Activated CD4-positive, alpha-beta T cell treated with anti-CD3 and anti-CD28 coated beads, Interleukin-2, amount 10 ng/mL, durations not matched to agents 7 days and 5 days (primary cell): ENCODE measurements around the gene KRT24. TPM values are rescaled to one million over a fixed set of nuclear protein-coding genes. Genes with fewer than 3 reads are reported as not detected.

Experiments used
- CTCF ChIA-PET: fragments of 350-600 bp; sonication (Branson Sonifier 250); formaldehyde crosslinking; loops from one replicate; lab custom pipeline; 2021; ENCODE audit warnings: antibody characterized with exemption; lab: Charles Lee
- POLR2A ChIA-PET: fragments of 350-600 bp; sonication (Branson Sonifier 250); formaldehyde crosslinking; loops from one replicate; lab custom pipeline; 2021; ENCODE audit warnings: antibody characterized with exemption; lab: Charles Lee
- DNase-seq: peaks from one replicate; pipeline ENCODE4 v3.0.0-alpha.2; 2020
- H3K27ac Mint-ChIP-seq: one replicate; pipeline ENCODE4 v1.8.0; 2021; ENCODE audit warnings: mild to moderate bottlenecking, moderate library complexity, mixed read lengths
- H3K27me3 Mint-ChIP-seq: one replicate; pipeline ENCODE4 v1.8.0; 2021; ENCODE audit warnings: mixed read lengths
- H3K36me3 Mint-ChIP-seq: one replicate; pipeline ENCODE4 v1.8.0; 2021; ENCODE audit warnings: low read depth, mixed read lengths
- H3K4me1 Mint-ChIP-seq: one replicate; pipeline ENCODE4 v1.8.0; 2021; ENCODE audit warnings: mixed read lengths
- H3K4me3 Mint-ChIP-seq: one replicate; pipeline ENCODE4 v1.8.0; 2021; ENCODE audit warnings: mild to moderate bottlenecking, moderate library complexity, mixed read lengths
- H3K9me3 Mint-ChIP-seq: one replicate; pipeline ENCODE4 v1.8.0; 2021; ENCODE audit warnings: mixed read lengths
- total RNA-seq, 2 experiments: library from RNA; stranded (reverse); gene quantifications; one replicate each; pipeline ENCODE4 v1.2.3, GENCODE V29; 2021

KRT24 gene
- total RNA-seq, 2 experiments from 2014 or later, result not detected

DNA sequence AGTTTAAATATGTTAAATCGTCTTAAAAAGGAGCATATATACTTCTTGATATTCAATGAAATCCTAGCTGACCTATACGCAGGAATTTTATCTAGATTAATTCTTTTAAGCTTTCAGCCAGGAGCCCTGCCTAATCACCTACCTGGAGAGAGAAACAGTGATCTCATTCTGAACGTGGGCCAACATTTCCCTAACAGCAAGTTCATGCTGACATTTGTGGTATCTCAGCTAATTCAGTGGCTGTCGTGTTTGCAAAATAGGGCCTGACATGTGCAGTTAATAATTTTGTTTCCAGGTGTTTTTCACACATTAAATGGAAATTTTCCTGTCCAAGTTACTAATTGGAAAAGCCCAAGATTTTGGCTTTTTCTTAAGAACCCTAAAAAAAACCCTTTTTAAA is 17.4 kb downstream of the KRT24 start:
- ChIA-PET CTCF (interaction anchor here (0.7 to 1.1 kb wide), 2 partner anchors 124 to 1533 kb away, joined by 3 read pairs; no protein-coding TSS in a partner anchor), POLR2A (no interaction called here)
- H3K27ac Mint-ChIP-seq, result no peak overlapping the region
- H3K36me3 Mint-ChIP-seq, result no peaks in the 10 kb centered on the region
- no peak for DNase-seq
- H3K4me3 Mint-ChIP-seq, result no peak overlapping the region
- H3K9me3 Mint-ChIP-seq, result no peaks in the 10 kb centered on the region
- H3K4me1 Mint-ChIP-seq, result no peaks in the 10 kb centered on the region
- peaks cover 27% of the 10 kb centered on the region for H3K27me3 Mint-ChIP-seq

DNA sequence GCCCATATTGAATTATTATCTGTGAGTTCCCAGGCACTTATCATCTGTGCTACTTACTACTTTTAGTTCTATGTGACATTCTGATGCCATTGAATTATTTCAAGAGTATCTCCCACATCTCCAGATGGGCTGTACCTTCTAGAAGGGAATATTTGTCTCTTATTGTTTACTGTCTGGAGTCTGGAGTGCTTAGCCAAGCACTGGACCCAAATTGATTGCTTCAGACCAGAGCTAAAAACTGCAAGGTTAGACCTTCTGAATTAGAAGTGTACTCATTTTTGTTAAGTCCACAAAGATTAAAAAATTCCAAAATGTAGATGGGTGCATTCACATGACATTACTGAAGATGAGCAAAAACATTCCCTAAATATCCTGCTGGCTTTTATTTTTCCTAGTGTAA is 22.6 kb downstream of the KRT24 start:
- Mint-ChIP-seq H3K9me3 (no peaks in the 10 kb centered on the region), H3K36me3 (no peaks in the 10 kb centered on the region), H3K4me3 (no peak overlapping the region), H3K27ac (no peak overlapping the region), H3K4me1 (peaks cover 4% of the 10 kb centered on the region), H3K27me3 (peaks cover 51% of the 10 kb centered on the region)
- no peak for DNase-seq
- ChIA-PET CTCF (interaction anchor here (0.5 to 2.5 kb wide), 2 partner anchors 15 to 1034 kb away, joined by 3 to 9 read pairs; no protein-coding TSS in a partner anchor), POLR2A (no interaction called here)

DNA sequence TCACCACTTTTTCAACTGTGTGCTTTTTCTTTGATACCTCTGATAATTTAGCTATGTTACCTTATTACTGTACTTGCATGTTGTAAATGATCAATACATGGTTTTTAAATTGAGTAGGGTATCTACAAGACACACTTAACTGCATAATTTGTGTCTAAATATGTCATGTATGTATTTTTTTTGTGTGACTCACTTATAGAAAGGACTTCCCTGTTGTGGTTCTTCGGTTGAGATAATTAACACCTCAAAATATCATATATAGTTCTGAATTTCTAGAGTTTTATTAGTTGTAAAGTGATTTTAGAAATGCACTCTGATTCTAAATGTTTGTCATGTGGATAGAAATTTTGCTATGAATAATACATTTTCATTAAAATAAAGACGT is 24.0 kb downstream of the KRT24 start:
- H3K4me3 Mint-ChIP-seq, result no peak overlapping the region
- H3K36me3 Mint-ChIP-seq, result no peaks in the 10 kb centered on the region
- CTCF ChIA-PET, result no interaction called here

DNA sequence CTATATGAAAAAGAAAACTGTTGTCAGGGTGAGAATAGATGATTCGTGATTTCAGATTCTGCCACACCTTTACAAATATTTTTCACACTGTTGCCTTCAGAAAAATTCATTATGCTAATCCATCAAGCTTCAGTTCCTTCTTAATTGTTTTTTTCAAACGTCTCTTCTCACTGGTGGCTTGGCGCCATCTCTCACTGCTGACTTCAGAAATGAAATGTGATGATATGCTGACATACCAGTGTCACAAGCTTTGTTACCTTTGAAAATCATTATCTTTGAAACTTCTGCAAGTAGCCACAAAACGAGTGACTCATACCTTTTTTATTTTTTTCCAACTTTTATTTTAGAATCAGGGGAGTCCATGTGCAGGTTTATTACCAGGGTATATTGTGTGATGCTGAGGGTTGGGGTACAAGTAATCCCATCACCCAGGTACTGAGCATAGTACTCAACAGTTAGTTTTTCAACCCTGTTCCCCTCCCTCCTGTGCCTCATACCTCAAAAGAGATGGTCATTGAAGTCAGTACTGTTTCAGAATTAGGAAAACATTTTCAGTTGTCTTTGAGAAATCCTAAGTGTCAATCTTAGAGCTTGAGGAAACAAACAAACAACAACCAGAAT is 24.5 kb downstream of the KRT24 start:
- DNase-seq, result no peak
- H3K27me3 Mint-ChIP-seq, result peaks cover 65% of the 10 kb centered on the region
- H3K36me3 Mint-ChIP-seq, result no peaks in the 10 kb centered on the region
- CTCF ChIA-PET, result no interaction called here
- no peak overlapping the region for H3K27ac Mint-ChIP-seq
- H3K4me1 Mint-ChIP-seq, result peaks cover 4% of the 10 kb centered on the region
- POLR2A ChIA-PET, result no interaction called here
- H3K9me3 Mint-ChIP-seq, result no peaks in the 10 kb centered on the region
- no peak overlapping the region for H3K4me3 Mint-ChIP-seq

More for the DNA sequence above, 24.0 kb downstream of the KRT24 start:
- POLR2A ChIA-PET, result no interaction called here
- no peaks in the 10 kb centered on the region for H3K9me3 Mint-ChIP-seq
- DNase-seq, result no peak
- peaks cover 4% of the 10 kb centered on the region for H3K4me1 Mint-ChIP-seq
- H3K27me3 Mint-ChIP-seq, result peaks cover 60% of the 10 kb centered on the region
- H3K27ac Mint-ChIP-seq, result no peak overlapping the region

DNA sequence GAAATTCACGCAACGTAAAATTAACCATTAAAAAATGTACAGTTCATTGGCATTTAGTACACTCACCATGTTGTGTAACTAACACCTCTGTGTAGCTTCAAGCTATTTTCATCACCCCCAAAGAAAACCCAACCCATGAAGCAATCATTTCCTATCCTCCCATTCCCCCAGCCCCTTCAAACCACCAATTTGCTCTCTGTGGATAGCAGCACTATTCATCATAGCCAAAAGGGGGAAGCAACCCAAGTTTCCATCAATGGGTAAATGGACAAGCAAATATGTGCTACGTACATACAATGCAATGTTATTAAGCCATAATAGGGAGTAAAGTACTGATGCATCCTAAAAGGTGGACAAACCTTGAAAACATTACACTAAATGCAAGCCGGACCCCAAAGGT is 27.6 kb downstream of the KRT24 start:
- no peak for DNase-seq
- Mint-ChIP-seq H3K4me1 (peaks cover 4% of the 10 kb centered on the region), H3K27ac (no peak overlapping the region), H3K27me3 (peaks cover 63% of the 10 kb centered on the region), H3K9me3 (no peaks in the 10 kb centered on the region), H3K36me3 (no peaks in the 10 kb centered on the region), H3K4me3 (no peak overlapping the region)
- CTCF ChIA-PET, result no interaction called here
- POLR2A ChIA-PET, result no interaction called here

DNA sequence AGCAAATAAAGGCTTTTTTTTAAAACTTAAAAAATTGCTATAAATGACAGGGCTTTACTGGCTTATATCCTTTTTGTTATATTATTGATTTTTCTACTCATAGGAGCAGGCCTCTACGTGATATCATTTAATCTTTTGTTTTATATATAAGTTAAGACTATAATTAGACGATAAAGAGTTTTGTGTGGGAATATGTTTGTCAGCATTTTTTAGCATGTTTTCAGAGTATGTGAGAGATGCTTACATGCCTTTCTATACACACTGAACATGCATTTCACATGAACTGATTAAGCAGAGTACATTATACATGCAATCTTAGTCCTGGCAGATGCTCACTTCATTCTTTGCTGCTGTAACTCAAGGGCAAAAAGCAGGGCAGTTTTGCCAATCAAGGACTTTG is 30.9 kb downstream of the KRT24 start:
- Mint-ChIP-seq H3K27me3 (peaks cover 52% of the 10 kb centered on the region), H3K27ac (no peak overlapping the region), H3K9me3 (no peaks in the 10 kb centered on the region), H3K36me3 (no peaks in the 10 kb centered on the region), H3K4me3 (no peak overlapping the region), H3K4me1 (no peaks in the 10 kb centered on the region)
- ChIA-PET CTCF (interaction anchor here (2.3 kb wide), 1 partner anchor 11 kb away, joined by 6 read pairs; no protein-coding TSS in a partner anchor), POLR2A (no interaction called here)
- no peak for DNase-seq

DNA sequence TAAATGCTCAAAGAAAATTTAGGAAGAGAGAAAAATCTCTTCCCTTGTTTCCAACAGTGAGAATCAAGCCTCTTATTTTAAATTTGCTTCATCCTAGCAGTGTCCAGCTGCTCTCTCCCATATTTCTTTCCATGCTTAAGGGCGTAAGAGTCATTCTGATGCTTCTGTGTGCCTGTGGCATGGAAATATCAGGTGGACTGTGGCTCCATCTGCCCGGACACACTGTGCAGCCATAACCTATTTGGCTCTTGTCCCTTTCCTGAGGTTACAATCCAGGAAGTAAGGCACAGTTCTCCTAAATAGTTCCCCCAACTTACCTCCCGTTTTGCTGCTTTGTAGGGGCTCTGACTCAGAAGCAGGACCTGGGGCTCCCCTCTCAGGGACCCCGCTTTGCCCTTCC is 32.3 kb downstream of the KRT24 start:
- Mint-ChIP-seq H3K4me1 (no peaks in the 10 kb centered on the region), H3K36me3 (no peaks in the 10 kb centered on the region), H3K27ac (no peak overlapping the region), H3K4me3 (no peak overlapping the region), H3K9me3 (no peaks in the 10 kb centered on the region), H3K27me3 (peaks cover 42% of the 10 kb centered on the region)
- ChIA-PET POLR2A (no interaction called here), CTCF (interaction anchor here (0.5 kb wide), 1 partner anchor 34 kb away, joined by 3 read pairs; no protein-coding TSS in a partner anchor)
- no peak for DNase-seq

DNA sequence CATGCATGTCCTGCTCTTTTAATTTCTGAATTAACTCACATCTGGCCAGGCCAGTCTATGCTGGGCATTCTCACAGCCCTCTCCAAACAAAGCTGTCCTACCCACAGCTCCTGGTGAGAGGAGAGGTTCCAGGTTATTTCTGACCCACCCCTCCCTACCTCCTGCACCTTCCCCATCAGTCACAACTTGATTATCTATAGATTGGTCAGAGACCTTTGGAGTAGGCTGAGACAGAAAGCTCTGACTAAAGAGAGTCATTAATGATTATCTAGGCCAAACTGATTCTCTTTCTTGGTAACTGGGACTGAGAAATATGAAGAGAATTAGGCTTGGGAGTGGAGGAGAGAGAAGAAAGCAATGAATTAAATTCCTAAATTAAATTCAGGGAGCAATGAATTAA is 37.2 kb downstream of the KRT24 start:
- Mint-ChIP-seq H3K9me3 (no peaks in the 10 kb centered on the region), H3K4me3 (no peak overlapping the region)
- CTCF ChIA-PET, result interaction anchor here (1.1 to 1.3 kb wide), 3 partner anchors 20 to 47 kb away, joined by 3 to 4 read pairs (median 3); no protein-coding TSS in a partner anchor

DNA sequence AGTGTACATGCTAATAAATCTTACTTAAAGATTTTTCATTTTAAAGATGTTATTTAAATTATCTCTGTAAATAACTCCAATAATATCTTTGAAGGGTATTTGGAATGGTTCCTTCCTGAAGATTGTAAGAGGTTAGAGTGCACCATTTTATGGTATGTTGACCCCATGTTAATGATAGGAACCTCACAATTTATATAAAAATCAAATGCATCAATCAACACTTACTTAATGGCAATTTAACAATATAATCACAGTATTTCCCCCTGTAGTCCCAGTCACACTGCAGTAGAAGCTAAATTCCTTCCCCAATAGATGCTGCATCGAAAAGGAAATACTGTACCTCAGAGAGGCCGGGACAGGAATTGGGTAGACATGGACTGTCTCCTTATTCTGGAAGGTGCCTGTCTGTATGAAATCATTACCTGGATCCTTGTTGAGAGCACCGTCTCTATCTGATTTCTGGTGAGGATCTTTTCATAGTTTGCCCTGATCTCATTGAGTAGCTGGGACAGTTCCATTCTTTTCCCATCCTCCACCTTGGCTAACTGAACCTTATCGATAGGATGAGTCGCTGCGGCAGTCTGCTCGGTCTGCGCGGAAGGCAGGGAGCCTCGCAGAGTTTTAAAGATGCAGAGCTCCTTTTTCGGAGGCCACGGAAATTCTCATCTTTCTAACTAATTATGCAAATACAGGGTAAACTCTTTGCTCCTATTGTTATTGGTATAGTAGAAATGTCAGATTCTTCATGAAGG is 38.8 kb downstream of the KRT24 start, which contains the start of gene KRT222:
TSS of gene KRT222 (minus strand) at position 596 of the 752 bp plus-strand sequence. CDS start at position 518, 78 bp downstream.
- Mint-ChIP-seq H3K36me3 (no peaks in the 10 kb centered on the region), H3K27me3 (peaks cover 40% of the 10 kb centered on the region), H3K9me3 (no peaks in the 10 kb centered on the region), H3K4me1 (peaks cover 8% of the 10 kb centered on the region), H3K4me3 (no peak within 1 kb of the TSS), H3K27ac (no peak within 1 kb of the TSS)
- ChIA-PET CTCF (no interaction called here), POLR2A (no interaction called here)
- DNase-seq, result no peak

More for the DNA sequence above, 37.2 kb downstream of the KRT24 start:
- no peak for DNase-seq
- POLR2A ChIA-PET, result no interaction called here
- Mint-ChIP-seq H3K27me3 (peaks cover 41% of the 10 kb centered on the region), H3K36me3 (no peaks in the 10 kb centered on the region), H3K27ac (no peak overlapping the region), H3K4me1 (peaks cover 5% of the 10 kb centered on the region)

DNA sequence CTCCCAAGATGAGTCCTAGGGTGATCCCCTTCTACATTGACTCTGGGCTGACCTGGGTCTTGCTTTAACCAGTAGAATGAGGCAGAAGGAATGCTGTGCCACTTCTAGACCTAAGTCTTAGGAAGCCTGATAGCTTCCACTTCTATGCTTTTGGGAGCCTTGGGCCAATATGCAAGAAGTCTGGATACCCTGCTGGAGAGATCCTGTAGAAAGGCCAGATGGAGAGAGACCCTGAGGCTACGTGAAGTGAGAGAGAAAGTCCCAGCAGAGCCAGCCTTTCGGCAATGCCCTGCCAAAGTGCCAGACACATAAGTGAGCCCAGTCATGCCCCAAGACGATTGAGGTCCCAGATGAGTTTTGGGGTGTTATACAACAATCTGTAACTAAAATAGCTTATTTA is 40.3 kb downstream of the KRT24 start:
- DNase-seq, result no peak
- Mint-ChIP-seq H3K4me1 (peaks cover 13% of the 10 kb centered on the region), H3K27ac (no peak overlapping the region), H3K9me3 (peaks cover 3% of the 10 kb centered on the region), H3K4me3 (no peak overlapping the region), H3K27me3 (peaks cover 45% of the 10 kb centered on the region), H3K36me3 (peaks cover 3% of the 10 kb centered on the region)
- CTCF ChIA-PET, result no interaction called here
- POLR2A ChIA-PET, result no interaction called here

DNA sequence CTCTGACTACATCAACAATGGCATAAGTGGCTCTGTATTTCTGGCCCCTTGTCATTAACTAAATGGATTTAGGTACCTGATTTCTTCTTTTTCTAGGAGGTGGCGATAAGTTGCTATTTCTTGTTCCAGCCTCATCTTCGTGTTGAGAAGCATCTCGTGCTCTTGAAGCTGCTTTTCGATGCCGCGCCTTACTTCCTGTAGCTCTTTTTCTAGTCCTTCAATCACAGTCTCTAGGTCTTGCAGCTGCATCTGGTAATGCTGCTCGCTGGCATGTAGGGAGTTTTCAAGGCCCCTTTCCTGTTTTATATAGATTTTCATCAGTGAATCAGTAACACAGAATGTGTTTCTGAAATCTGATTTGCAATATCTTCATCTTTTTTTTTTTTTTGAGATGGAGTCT is 43.6 kb downstream of the KRT24 start:
- DNase-seq, result peak; percentile 21
- ChIA-PET POLR2A (interaction anchor here (0.6 to 0.9 kb wide), 2 partner anchors 159 to 197 kb away, joined by 3 read pairs; no protein-coding TSS in a partner anchor), CTCF (interaction anchor here (0.7 to 1.2 kb wide), 2 partner anchors 9 to 45 kb away, joined by 3 to 4 read pairs; no protein-coding TSS in a partner anchor)
- Mint-ChIP-seq H3K27me3 (peaks cover 40% of the 10 kb centered on the region), H3K36me3 (peaks cover 3% of the 10 kb centered on the region), H3K4me3 (no peak overlapping the region), H3K27ac (no peak overlapping the region), H3K4me1 (peaks cover 10% of the 10 kb centered on the region), H3K9me3 (peaks cover 3% of the 10 kb centered on the region)

DNA sequence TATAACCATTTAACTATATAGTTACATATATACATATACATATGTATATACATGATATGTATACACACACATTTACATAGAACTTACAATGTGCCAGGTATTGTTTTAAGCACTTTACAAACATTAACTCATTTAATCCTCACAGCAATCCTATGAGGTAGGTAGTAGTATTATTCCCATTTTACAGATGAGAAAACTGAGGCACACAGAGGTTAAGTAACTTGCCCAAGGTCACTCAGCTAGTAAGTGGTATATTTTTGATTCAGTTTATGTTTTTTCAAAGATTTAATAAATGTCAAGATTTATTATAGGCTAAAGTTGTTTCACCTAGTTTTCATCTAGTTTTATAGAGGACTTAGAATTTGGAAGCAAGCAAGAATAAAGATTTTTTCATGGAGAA is 45.2 kb downstream of the KRT24 start:
- no peak overlapping the region for H3K27ac Mint-ChIP-seq

DNA sequence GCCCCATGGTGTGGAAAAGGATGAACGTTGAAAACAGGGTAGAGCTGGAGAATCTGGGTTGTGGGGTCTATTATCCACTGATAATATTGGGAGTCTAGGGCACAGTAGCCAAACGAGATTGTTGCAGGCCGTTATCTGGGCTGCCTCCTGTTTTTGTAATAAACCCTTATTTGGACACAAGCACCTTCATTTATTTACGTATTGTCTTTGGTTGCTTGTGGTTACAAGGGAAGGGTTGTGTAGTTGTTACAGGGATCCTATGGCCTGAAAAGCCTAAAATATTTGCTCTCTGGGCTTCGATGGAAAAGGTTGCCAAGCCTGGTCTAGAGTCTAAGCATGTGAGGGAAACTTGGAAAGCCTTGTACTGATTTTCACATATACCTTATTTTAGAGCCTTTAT is 51.6 kb downstream of the KRT24 start:
- peaks cover 3% of the 10 kb centered on the region for H3K36me3 Mint-ChIP-seq
- H3K27ac Mint-ChIP-seq, result no peak overlapping the region
- ChIA-PET CTCF (no interaction called here), POLR2A (no interaction called here)
- DNase-seq, result no peak
- H3K4me1 Mint-ChIP-seq, result peaks cover 9% of the 10 kb centered on the region
- H3K4me3 Mint-ChIP-seq, result no peak overlapping the region
- no peaks in the 10 kb centered on the region for H3K9me3 Mint-ChIP-seq
- peaks cover 6% of the 10 kb centered on the region for H3K27me3 Mint-ChIP-seq

More for the DNA sequence above, 45.2 kb downstream of the KRT24 start:
- peaks cover 3% of the 10 kb centered on the region for H3K36me3 Mint-ChIP-seq
- peaks cover 8% of the 10 kb centered on the region for H3K4me1 Mint-ChIP-seq
- POLR2A ChIA-PET, result no interaction called here
- H3K27me3 Mint-ChIP-seq, result peaks cover 34% of the 10 kb centered on the region
- no peak overlapping the region for H3K4me3 Mint-ChIP-seq
- DNase-seq, result no peak
- CTCF ChIA-PET, result no interaction called here
- peaks cover 3% of the 10 kb centered on the region for H3K9me3 Mint-ChIP-seq
